HG03175 (cell line): Measurements from ENCODE around the gene KIF16B.

Experiments
- ATAC-seq: cut with Tn5 transposase; IDR thresholded peaks from one replicate; pipeline ENCODE4 v1.9.1; 2021; ENCODE audit warnings: mild to moderate bottlenecking, moderate library complexity; ENCODE audit not compliant: unreplicated experiment

KIF16B gene

GRCh38 chr20:16556301-16556700 is 16.9 kb downstream of the KIF16B start:
- ATAC-seq: no peak

GRCh38 chr20:16555754-16556153 is 17.5 kb downstream of the KIF16B start:
- no peak for ATAC-seq

GRCh38 chr20:16554766-16555543 is 18.3 kb downstream of the KIF16B start:
- ATAC-seq: no peak

GRCh38 chr20:16553684-16554083 is 19.6 kb downstream of the KIF16B start:
- no peak for ATAC-seq

GRCh38 chr20:16553101-16553500 is 20.1 kb downstream of the KIF16B start:
- no peak for ATAC-seq

- ATAC-seq: no peak
These were observed 21.2 kb downstream of the KIF16B start for GRCh38 chr20:16552015-16552414.

GRCh38 chr20:16551607-16552006 is 21.6 kb downstream of the KIF16B start:
- ATAC-seq: no peak

- ATAC-seq: no peak
These were observed 25.1 kb downstream of the KIF16B start for GRCh38 chr20:16548068-16548672.

- no peak for ATAC-seq
These were observed 28.3 kb downstream of the KIF16B start for GRCh38 chr20:16544949-16545348.

- ATAC-seq: no peak
These were observed 30.8 kb downstream of the KIF16B start for GRCh38 chr20:16542477-16542876.

- no peak for ATAC-seq
These were observed 31.4 kb downstream of the KIF16B start for GRCh38 chr20:16541878-16542277.

GRCh38 chr20:16541226-16541625 is 32.0 kb downstream of the KIF16B start:
- no peak for ATAC-seq

- ATAC-seq: no peak
These were observed 33.8 kb downstream of the KIF16B start for GRCh38 chr20:16539280-16540021.

GRCh38 chr20:16538779-16539178 is 34.5 kb downstream of the KIF16B start:
- ATAC-seq: no peak

GRCh38 chr20:16537918-16538317 is 35.3 kb downstream of the KIF16B start:
- ATAC-seq: no peak

- no peak for ATAC-seq
These were observed 36.1 kb downstream of the KIF16B start for GRCh38 chr20:16537025-16537665.

GRCh38 chr20:16535277-16535676 is 38.0 kb downstream of the KIF16B start:
- ATAC-seq: no peak

GRCh38 chr20:16533502-16533901 is 39.7 kb downstream of the KIF16B start:
- ATAC-seq: no peak

GRCh38 chr20:16531485-16531884 is 41.8 kb downstream of the KIF16B start:
- ATAC-seq: no peak

- no peak for ATAC-seq
These were observed 43.0 kb downstream of the KIF16B start for GRCh38 chr20:16530201-16530681.

GRCh38 chr20:16528078-16528477 is 45.2 kb downstream of the KIF16B start:
- ATAC-seq: no peak
